Measurements from ENCODE around the gene TCAP.

DNA sequence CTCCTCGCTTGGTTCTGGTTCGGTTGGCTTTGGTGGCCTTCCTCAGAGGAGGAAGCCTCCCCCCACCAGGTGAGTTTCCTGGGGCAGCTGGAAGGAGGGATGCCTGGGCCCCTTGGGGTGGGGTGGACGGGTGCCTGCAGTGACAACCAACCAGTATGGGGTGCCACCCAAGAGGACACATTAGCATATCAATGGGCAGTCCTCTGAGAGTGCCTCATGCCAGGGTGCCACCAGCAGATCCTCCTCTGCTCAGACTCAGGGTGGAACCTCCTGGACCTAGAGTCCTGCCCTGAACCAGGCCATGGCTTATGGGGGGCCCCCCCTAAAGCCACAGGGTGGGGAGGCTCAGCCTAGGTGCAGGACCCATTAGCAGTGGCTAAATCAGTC lies 35.7 kb upstream of the TCAP start:
- TF ChIP-seq, protein P1, sequence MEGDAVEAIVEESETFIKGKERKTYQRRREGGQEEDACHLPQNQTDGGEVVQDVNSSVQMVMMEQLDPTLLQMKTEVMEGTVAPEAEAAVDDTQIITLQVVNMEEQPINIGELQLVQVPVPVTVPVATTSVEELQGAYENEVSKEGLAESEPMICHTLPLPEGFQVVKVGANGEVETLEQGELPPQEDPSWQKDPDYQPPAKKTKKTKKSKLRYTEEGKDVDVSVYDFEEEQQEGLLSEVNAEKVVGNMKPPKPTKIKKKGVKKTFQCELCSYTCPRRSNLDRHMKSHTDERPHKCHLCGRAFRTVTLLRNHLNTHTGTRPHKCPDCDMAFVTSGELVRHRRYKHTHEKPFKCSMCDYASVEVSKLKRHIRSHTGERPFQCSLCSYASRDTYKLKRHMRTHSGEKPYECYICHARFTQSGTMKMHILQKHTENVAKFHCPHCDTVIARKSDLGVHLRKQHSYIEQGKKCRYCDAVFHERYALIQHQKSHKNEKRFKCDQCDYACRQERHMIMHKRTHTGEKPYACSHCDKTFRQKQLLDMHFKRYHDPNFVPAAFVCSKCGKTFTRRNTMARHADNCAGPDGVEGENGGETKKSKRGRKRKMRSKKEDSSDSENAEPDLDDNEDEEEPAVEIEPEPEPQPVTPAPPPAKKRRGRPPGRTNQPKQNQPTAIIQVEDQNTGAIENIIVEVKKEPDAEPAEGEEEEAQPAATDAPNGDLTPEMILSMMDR (IDR thresholded peaks at IDR 0.05): no peak
- no peak for TF ChIP-seq EZH2phosphoT487 (IDR thresholded peaks at IDR 0.05)

Data from neural progenitor cell (in vitro differentiated cells).